Measurements from ENCODE around the gene ARX.

The ARX gene

GRCh38 chrX:25011589-25012432, 4.0 kb downstream of the ARX start:
- Mint-ChIP-seq H3K27ac (no peak overlapping the region), H3K27me3 (ENCODE audit: low read depth) (peaks cover 74% of the 10 kb centered on the region), H3K36me3 (ENCODE audit: low read depth) (no peaks in the 10 kb centered on the region), H3K4me3 (no peak overlapping the region), H3K9me3 (no peaks in the 10 kb centered on the region), H3K4me1 (ENCODE audit: low read depth) (peaks cover 3% of the 10 kb centered on the region)
- DNase-seq (ENCODE audit: low spot score): no peak

DNA sequence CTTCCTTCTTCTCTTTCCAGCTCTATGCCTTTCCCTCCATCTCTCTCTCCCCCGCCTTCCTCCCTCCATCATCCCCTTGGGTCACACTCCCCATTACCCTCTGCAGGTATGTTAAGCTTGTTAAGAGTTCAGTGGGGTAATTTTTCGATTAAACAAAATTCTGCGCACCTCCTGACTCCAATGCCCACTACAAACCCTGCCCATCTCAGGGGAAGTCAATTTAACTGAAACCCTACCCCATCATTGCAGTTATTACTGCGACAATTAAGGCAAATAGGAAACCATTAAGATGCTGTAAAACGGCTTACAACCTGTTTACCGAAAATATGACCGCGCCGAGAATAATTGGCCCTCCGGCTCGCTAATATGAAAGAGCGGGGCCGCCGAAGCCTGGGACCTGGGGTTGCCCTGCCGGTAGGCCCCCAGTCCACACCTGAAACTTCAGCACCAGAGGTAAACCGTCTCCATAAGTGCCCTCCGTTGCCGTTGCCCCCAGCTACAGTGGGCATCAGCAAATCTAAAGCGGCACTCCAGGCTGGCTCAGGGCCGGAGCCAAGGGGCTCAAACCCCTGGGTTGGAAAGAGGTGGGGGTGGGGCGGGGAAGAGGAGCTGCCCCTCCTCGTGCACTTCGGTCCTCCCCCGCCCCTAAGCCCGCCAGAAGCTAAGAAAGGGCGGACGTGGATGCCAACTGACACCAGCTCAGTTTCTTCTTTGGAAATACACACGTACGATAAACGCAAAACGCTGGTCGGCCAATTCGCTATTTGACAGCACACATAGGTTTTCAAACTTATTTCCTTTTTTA, 4.8 kb downstream of the ARX start:
- H3K9me3 Mint-ChIP-seq: no peaks in the 10 kb centered on the region
- no peak overlapping the region for H3K27ac Mint-ChIP-seq
- peaks cover 3% of the 10 kb centered on the region for H3K4me1 Mint-ChIP-seq (ENCODE audit: low read depth)
- H3K27me3 Mint-ChIP-seq (ENCODE audit: low read depth): peaks cover 74% of the 10 kb centered on the region
- no peak overlapping the region for H3K4me3 Mint-ChIP-seq
- no peaks in the 10 kb centered on the region for H3K36me3 Mint-ChIP-seq (ENCODE audit: low read depth)
- DNase-seq (ENCODE audit: low spot score): no peak

GRCh38 chrX:25009407-25009806, 6.4 kb downstream of the ARX start:
- H3K27me3 Mint-ChIP-seq (ENCODE audit: low read depth): peaks cover 69% of the 10 kb centered on the region
- peaks cover 3% of the 10 kb centered on the region for H3K4me1 Mint-ChIP-seq (ENCODE audit: low read depth)
- no peak for DNase-seq (ENCODE audit: low spot score)
- H3K9me3 Mint-ChIP-seq: no peaks in the 10 kb centered on the region
- no peak overlapping the region for H3K27ac Mint-ChIP-seq
- no peak overlapping the region for H3K4me3 Mint-ChIP-seq
- no peaks in the 10 kb centered on the region for H3K36me3 Mint-ChIP-seq (ENCODE audit: low read depth)

GRCh38 chrX:25007059-25008053, 8.4 kb downstream of the ARX start:
- H3K4me1 Mint-ChIP-seq (ENCODE audit: low read depth): peaks cover 5% of the 10 kb centered on the region
- no peak overlapping the region for H3K27ac Mint-ChIP-seq
- no peaks in the 10 kb centered on the region for H3K9me3 Mint-ChIP-seq
- peaks cover 71% of the 10 kb centered on the region for H3K27me3 Mint-ChIP-seq (ENCODE audit: low read depth)
- H3K36me3 Mint-ChIP-seq (ENCODE audit: low read depth): peaks cover 1% of the 10 kb centered on the region
- H3K4me3 Mint-ChIP-seq: no peak overlapping the region
- no peak for DNase-seq (ENCODE audit: low spot score)

DNA sequence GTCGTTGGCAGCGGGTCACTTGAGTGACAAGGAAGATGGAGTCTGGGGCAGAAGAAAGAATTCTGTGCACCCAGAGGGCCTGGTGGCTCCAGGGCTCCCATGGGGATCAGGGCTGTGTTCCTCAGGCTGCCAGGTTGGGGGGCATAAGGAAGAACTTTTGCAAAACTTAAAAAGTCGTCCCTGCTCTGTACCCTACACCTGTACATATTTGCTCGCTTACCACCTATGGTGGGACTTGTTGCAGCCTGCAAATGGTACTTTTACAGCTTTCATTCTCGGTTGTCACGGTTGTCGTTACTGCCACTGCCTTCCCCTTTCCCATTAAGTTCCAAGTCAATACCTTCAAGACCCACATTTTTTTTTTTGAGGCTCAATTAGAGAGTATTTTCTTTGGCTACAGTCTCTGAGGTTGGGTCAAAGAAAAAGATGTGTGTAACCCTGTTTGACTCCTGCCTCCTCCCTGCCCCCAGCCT, 9.1 kb downstream of the ARX start:
- Mint-ChIP-seq H3K4me3 (no peak overlapping the region), H3K36me3 (ENCODE audit: low read depth) (peaks cover 1% of the 10 kb centered on the region), H3K4me1 (ENCODE audit: low read depth) (peaks cover 5% of the 10 kb centered on the region), H3K27me3 (ENCODE audit: low read depth) (peaks cover 66% of the 10 kb centered on the region), H3K9me3 (no peaks in the 10 kb centered on the region), H3K27ac (no peak overlapping the region)
- no peak for DNase-seq (ENCODE audit: low spot score)

- H3K27me3 Mint-ChIP-seq (ENCODE audit: low read depth): peaks cover 60% of the 10 kb centered on the region
Observed at GRCh38 chrX:25005382-25006185, 10.2 kb downstream of the ARX start.

DNA sequence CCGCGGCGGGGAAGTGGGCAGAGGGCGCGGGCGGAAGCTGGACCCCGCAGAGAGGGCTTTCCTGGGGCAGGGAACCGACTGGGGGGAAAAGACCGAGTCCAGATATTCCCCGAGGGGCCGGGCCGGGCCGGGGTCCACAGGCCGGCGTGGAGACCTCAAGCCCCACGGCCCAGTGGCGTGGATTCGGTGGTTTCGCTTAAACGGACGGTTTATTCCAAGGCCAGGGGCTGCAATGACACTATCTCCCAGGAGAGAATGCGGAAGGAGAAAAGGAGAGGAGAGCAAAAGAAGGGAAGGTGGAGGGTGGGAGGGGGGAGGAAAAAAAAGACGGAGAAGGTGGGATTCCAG, 10.8 kb downstream of the ARX start:
- Mint-ChIP-seq H3K4me1 (ENCODE audit: low read depth) (peaks cover 5% of the 10 kb centered on the region), H3K4me3 (no peak overlapping the region), H3K27me3 (ENCODE audit: low read depth) (peaks cover 54% of the 10 kb centered on the region), H3K36me3 (ENCODE audit: low read depth) (peaks cover 1% of the 10 kb centered on the region), H3K27ac (no peak overlapping the region), H3K9me3 (no peaks in the 10 kb centered on the region)
- no peak for DNase-seq (ENCODE audit: low spot score)

More at GRCh38 chrX:25005382-25006185, 10.2 kb downstream of the ARX start:
- peaks cover 5% of the 10 kb centered on the region for H3K4me1 Mint-ChIP-seq (ENCODE audit: low read depth)
- no peak overlapping the region for H3K4me3 Mint-ChIP-seq
- no peaks in the 10 kb centered on the region for H3K9me3 Mint-ChIP-seq
- no peak for DNase-seq (ENCODE audit: low spot score)
- H3K27ac Mint-ChIP-seq: peak overlapping the region; percentile 41
- peaks cover 1% of the 10 kb centered on the region for H3K36me3 Mint-ChIP-seq (ENCODE audit: low read depth)

DNA sequence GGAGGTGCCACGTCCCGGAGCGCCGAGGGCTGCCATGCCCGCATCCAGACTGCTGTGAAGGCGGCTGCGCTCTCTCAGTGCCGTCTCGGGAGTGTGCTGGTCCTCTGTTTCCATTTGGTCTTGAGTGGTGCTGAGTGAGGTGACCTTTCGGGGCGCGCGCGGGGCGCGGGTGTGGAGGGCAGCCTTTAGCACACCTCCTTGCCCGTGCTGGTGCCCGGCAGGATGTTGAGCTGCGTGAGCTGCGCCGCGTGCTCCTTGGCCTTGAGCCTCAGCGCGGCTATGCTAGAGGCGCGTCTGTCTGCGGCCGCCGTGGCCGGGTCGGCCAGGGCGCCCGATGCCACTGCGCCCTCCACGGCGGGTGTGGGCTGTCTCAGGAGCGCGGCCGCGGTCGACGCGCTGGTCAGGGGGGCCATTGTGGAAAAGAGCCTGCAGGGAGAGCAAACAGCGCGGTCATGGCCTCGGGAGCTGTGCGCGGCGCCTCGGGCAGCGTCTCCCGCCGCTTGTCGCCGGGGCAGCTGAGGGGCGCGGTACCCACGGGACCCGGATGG, 11.2 kb downstream of the ARX start:
- no peak overlapping the region for H3K27ac Mint-ChIP-seq
- H3K27me3 Mint-ChIP-seq (ENCODE audit: low read depth): peaks cover 49% of the 10 kb centered on the region
- H3K4me3 Mint-ChIP-seq: no peak overlapping the region

DNA sequence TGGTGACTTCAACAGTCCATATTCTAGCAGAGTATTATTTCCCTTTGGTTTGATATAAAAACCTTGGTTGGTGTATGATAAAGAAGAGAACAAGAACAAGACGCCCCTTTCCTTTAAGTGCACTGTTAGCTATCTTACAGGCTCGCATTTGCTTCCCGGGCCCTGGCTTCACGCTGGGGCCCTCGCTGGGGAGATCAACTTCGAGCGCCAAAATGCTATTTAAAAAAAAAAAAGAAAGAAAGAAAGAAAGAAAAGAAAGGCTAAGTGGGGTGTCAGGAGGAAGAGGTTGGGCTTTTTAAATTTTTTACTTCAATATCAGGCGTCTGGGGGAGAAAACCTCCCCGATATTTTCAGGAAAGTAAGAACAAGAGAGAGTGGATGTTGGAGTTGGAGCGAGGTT, 11.7 kb downstream of the ARX start:
- Mint-ChIP-seq H3K9me3 (no peaks in the 10 kb centered on the region), H3K36me3 (ENCODE audit: low read depth) (peaks cover 1% of the 10 kb centered on the region), H3K4me3 (peak overlapping the region; percentile 42), H3K27ac (peak overlapping the region; percentile 70), H3K27me3 (ENCODE audit: low read depth) (peaks cover 44% of the 10 kb centered on the region), H3K4me1 (ENCODE audit: low read depth) (peaks cover 5% of the 10 kb centered on the region)
- no peak for DNase-seq (ENCODE audit: low spot score)

More for the DNA sequence above, 11.2 kb downstream of the ARX start:
- peaks cover 5% of the 10 kb centered on the region for H3K4me1 Mint-ChIP-seq (ENCODE audit: low read depth)
- no peaks in the 10 kb centered on the region for H3K9me3 Mint-ChIP-seq
- no peak for DNase-seq (ENCODE audit: low spot score)
- H3K36me3 Mint-ChIP-seq (ENCODE audit: low read depth): peaks cover 1% of the 10 kb centered on the region

- DNase-seq (ENCODE audit: low spot score): no peak
- Mint-ChIP-seq H3K9me3 (no peaks in the 10 kb centered on the region), H3K27ac (peak overlapping the region; percentile 28), H3K36me3 (ENCODE audit: low read depth) (peaks cover 1% of the 10 kb centered on the region), H3K4me1 (ENCODE audit: low read depth) (peaks cover 5% of the 10 kb centered on the region), H3K27me3 (ENCODE audit: low read depth) (peaks cover 40% of the 10 kb centered on the region), H3K4me3 (peak overlapping the region; percentile 79)
Observed at GRCh38 chrX:25003066-25003849, 12.5 kb downstream of the ARX start.

DNA sequence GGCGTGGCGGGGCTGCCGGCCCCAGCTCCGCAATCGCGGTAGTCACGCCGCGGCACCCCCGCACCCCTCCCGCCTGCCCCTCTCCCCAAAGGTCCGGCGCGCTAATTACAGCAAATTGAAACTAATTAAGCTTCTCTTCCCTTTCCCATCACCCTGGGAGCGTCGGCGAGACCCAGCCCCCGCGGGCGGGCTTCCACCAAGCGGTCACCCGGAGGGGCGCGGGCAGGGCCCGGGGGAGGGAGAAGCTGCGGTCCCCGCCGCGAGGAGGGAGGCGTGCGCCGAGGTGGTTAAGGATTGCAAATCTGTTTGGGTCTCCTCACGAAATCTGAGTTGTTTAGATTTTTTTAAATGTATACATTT, 13.1 kb downstream of the ARX start:
- H3K9me3 Mint-ChIP-seq: no peaks in the 10 kb centered on the region

More for the DNA sequence above, 13.1 kb downstream of the ARX start:
- Mint-ChIP-seq H3K4me3 (peak overlapping the region; percentile 79), H3K27me3 (ENCODE audit: low read depth) (peaks cover 33% of the 10 kb centered on the region), H3K36me3 (ENCODE audit: low read depth) (peaks cover 1% of the 10 kb centered on the region), H3K4me1 (ENCODE audit: low read depth) (peaks cover 5% of the 10 kb centered on the region), H3K27ac (no peak overlapping the region)
- DNase-seq (ENCODE audit: low spot score): no peak

Data from T-helper 2 cell treated with Interferon-gamma antibody and Interleukin-4, amounts not matched to agents 5 μg/mL and 100 μg/mL, for 36 hours (primary cell).